Spinal cord (tissue), 10 donors: Measurements from ENCODE around the gene PLA2G4C. TPM values are rescaled to one million over a fixed set of nuclear protein-coding genes. Genes with fewer than 3 reads are reported as not detected.

Experiments
- DNase-seq, 6 donors: peaks; one replicate each; pipeline versions ENCODE4 v3.0.0 to v3.0.0-alpha.2; 2013 to 2015; ENCODE audit warnings: low spot score in 6 of 6, low read depth in 4 of 6
- H3K27ac ChIP-seq: one replicate; pipeline ENCODE4 v1.5.1; 2013; ENCODE audit warnings: low read depth, low read length, control low read depth
- H3K27me3 ChIP-seq: one replicate; pipeline ENCODE4 v1.6.1; 2013; ENCODE audit warnings: low read length; ENCODE audit not compliant: control insufficient read depth, insufficient read depth
- H3K36me3 ChIP-seq: one replicate; pipeline ENCODE4 v1.6.1; 2013; ENCODE audit warnings: low read length; ENCODE audit not compliant: control insufficient read depth, insufficient read depth
- H3K4me1 ChIP-seq: one replicate; pipeline ENCODE4 v1.6.1; 2013; ENCODE audit warnings: low read length; ENCODE audit not compliant: control insufficient read depth, insufficient read depth
- H3K4me3 ChIP-seq: one replicate; pipeline ENCODE4 v1.5.1; 2013; ENCODE audit warnings: low read depth, low read length, control low read depth
- H3K9me3 ChIP-seq: one replicate; pipeline ENCODE4 v1.6.1; 2013; ENCODE audit warnings: low read length; ENCODE audit not compliant: control insufficient read depth, insufficient read depth
- WGBS: methylation state at CpG from one replicate; pipeline ENCODE4 v1.1.5; 2013; ENCODE audit warnings: missing lambda C conversion rate; ENCODE audit not compliant: insufficient coverage; 5-methylcytosine and 5-hydroxymethylcytosine counted together
- long read RNA-seq, 4 donors: transcript quantifications; one replicate each; lab custom pipeline, GENCODE V29; 2026
- polyA plus RNA-seq, 2 donors: library from polyadenylated mRNA; unstranded; fragments of 120-200 nt; gene quantifications; one replicate each; pipeline ENCODE4 v1.2.1, GENCODE V29; 2013; ENCODE audit not compliant: insufficient read length in 2 of 2
- total RNA-seq, 2 donors: library from RNA; depleted of rRNA in 1 of 2; stranded (reverse); fragments of 120-200 nt in 1 of 2; fragments of >200 nt in 1 of 2; gene quantifications; one replicate each; pipeline versions ENCODE4 v1.2.3 to v1.2.4, GENCODE V29; 2013 to 2014
- donor health status: healthy.

Gene PLA2G4C
- total RNA-seq: 10 to 100 TPM; 10.4 to 24.8 TPM
- 10 to 100 TPM; 12.1 to 16.3 TPM for polyA plus RNA-seq
- long read RNA-seq, donor 1, partial matches to known transcripts: 0 of 2 reads
- long read RNA-seq, donor 1, other reads (novel, unspliced or antisense): 0 of 2 reads
- long read RNA-seq, donor 2, partial matches to known transcripts: 0 of 2 reads
- long read RNA-seq, donor 2, other reads (novel, unspliced or antisense): 0 of 2 reads
- long read RNA-seq, donor 3, partial matches to known transcripts: 0 of 1 reads
- long read RNA-seq, donor 3, other reads (novel, unspliced or antisense): 0 of 1 reads
- long read RNA-seq, donor 4: 0 reads

GRCh38 chr19:48110350-48110966, at the start of gene PLA2G4C:
TSS of gene PLA2G4C (minus strand) at chr19:48110817. CDS start at chr19:48106529, 4,288 bp downstream.
- peak; percentile 80 to 98 (median 88) for DNase-seq
- H3K27me3 ChIP-seq: no peaks in the 10 kb centered on the region
- no peaks in the 10 kb centered on the region for H3K9me3 ChIP-seq
- peaks cover 12% of the 10 kb centered on the region for H3K36me3 ChIP-seq
- peak within 1 kb of the TSS; percentile 98 for H3K27ac ChIP-seq
- H3K4me1 ChIP-seq: peaks cover 20% of the 10 kb centered on the region
- peak within 1 kb of the TSS; percentile 75 for H3K4me3 ChIP-seq
- under 1% methylated on average over 22 of the region's 27 CpGs for WGBS

DNA sequence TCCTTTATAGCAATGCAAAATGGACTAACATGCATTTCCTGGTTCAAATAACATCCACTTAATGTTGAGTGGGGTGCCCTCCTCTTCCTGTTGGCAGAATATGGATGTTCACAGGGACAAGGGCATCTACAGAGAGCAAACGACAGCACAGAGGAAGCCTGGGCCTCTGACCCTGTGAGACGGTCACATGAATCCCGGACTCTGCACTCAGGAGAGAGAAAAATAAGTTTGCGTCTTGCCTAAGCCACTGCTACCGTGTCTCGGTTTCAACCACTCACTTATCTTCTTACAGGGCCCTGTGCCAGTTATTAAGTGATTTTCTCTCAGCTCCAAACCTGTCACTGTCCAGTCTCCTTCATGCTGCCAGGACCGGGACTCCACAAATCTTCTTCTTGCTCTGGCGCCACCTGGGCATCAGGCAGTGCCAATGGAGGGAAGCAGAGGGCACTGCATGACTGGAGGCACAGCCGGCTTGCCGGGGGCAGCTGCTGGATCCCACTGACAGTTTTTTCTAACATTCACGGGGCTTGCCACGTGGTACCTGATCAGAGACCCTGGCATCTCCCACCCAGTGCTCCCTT, 47.7 kb upstream of the PLA2G4C start:
- H3K27ac ChIP-seq: no peak overlapping the region
- no peak overlapping the region for H3K4me3 ChIP-seq
- H3K4me1 ChIP-seq: no peaks in the 10 kb centered on the region
- H3K27me3 ChIP-seq: no peaks in the 10 kb centered on the region
- no peaks in the 10 kb centered on the region for H3K9me3 ChIP-seq
- peaks cover 59% of the 10 kb centered on the region for H3K36me3 ChIP-seq
- WGBS: 94% methylated on average over 12 of the region's 12 CpGs
- DNase-seq: no peak

DNA sequence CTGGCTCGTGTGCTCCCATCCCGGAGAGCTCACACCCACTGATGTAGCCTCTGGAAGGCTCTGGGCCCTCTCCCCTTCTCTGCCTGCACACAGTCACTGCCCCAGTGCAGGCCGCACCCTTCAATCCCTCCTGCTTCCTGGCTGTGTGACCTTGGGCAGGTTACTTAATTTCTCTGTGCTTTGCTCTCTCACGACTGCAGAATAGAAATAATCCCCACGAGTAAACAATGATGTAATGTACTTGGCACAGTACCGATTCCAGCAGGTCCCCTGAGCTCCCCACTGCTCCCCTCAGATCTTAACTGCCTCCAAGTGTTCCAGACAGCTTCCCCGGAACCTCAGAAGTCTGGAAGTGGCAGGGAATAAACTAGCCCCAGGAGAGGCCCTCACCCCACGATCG, 43.4 kb upstream of the PLA2G4C start:
- Histone ChIP-seq H3K27me3 (no peaks in the 10 kb centered on the region), H3K27ac (no peak overlapping the region), H3K4me3 (no peak overlapping the region), H3K4me1 (no peaks in the 10 kb centered on the region), H3K36me3 (peaks cover 63% of the 10 kb centered on the region), H3K9me3 (no peaks in the 10 kb centered on the region)
- no peak for DNase-seq
- WGBS: 71% methylated on average over 9 of the region's 9 CpGs

GRCh38 chr19:48152551-48152950, 41.9 kb upstream of the PLA2G4C start:
- DNase-seq: peak in 5 of 6 donors; percentile 41 to 95 (median 56)
- Histone ChIP-seq H3K27ac (peak overlapping the region; percentile 17), H3K27me3 (no peaks in the 10 kb centered on the region), H3K9me3 (no peaks in the 10 kb centered on the region), H3K36me3 (peaks cover 70% of the 10 kb centered on the region), H3K4me1 (peaks cover 2% of the 10 kb centered on the region), H3K4me3 (no peak overlapping the region)
- WGBS: 11% methylated on average over 2 of the region's 8 CpGs

DNA sequence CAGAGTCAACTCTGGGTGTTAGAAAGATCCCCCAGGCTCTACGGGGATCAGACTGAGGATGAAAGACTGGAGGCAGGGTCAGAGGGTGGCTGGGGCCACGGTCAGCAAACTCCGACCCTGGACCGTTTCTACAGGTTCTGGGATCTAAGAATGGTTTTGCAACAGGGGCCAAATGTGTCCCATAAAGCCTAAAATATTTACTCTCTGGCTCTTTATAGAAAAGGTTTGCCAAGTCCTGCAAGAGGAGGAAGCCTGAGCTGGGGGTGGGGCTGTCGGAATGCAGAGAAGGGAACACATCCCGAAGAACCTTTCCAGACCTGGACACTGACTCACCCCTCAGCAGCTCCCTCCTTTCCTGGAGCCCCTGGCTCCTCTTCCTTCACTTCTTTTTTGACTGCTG, 38.8 kb upstream of the PLA2G4C start:
- Histone ChIP-seq H3K4me3 (no peak overlapping the region), H3K4me1 (peaks cover 2% of the 10 kb centered on the region), H3K9me3 (no peaks in the 10 kb centered on the region), H3K27me3 (no peaks in the 10 kb centered on the region), H3K27ac (no peak overlapping the region), H3K36me3 (peaks cover 64% of the 10 kb centered on the region)
- WGBS: 97% methylated on average over 4 of the region's 6 CpGs
- no peak for DNase-seq

DNA sequence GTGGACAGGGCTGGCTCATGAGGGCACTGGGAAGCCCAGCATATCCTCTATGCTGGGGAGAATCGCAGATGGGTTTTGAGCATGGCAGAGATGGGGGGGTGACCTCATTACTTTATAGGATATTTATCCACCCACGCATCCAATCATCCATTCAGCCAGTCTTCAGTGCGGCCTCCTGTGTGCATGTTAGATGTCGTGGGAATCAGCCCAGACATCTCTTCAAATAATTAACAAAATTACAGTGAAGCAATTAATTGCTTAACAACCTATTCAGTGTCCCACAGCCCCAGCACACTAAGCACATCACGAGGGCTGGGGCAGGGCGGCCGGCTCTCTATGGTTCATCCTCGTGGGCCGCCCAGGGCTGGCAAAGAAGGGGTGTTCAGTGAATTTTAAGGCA, 38.0 kb upstream of the PLA2G4C start:
- H3K27ac ChIP-seq: no peak overlapping the region
- H3K4me3 ChIP-seq: no peak overlapping the region
- WGBS: 67% methylated on average over 2 of the region's 9 CpGs
- peaks cover 2% of the 10 kb centered on the region for H3K4me1 ChIP-seq
- H3K36me3 ChIP-seq: peaks cover 59% of the 10 kb centered on the region
- peak in 1 of 6 donors; percentile 80 for DNase-seq
- H3K9me3 ChIP-seq: no peaks in the 10 kb centered on the region
- no peaks in the 10 kb centered on the region for H3K27me3 ChIP-seq

DNA sequence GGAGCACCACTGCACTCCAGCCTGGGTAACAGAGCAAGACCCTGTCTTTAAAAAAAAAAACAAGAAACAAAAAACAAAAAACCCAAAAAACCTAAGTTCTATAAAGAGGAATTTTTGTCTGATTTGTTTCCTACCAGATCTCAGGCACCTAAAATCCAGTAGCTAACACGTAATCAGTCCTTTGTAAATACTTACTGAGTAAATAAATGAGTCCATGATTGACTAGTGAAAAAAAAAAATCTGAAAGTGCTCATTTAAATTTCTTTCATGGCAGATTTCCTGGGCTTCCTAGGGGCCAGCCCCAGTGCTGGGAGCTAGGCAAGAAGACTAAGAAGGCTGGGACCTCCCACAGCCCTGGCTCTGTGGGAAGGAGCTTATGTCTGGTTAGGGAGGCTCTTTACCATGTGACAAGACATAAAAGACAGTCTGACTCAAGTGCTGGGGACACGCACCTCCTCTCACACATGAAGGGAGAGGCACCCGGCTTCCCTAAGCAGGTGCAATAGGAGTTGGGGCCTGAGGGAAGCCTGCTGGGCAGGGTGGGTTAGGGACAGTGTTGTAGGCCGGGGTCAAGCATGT, 37.1 kb upstream of the PLA2G4C start:
- Histone ChIP-seq H3K36me3 (peaks cover 67% of the 10 kb centered on the region), H3K4me3 (no peak overlapping the region), H3K27ac (no peak overlapping the region), H3K4me1 (peaks cover 2% of the 10 kb centered on the region), H3K9me3 (no peaks in the 10 kb centered on the region), H3K27me3 (no peaks in the 10 kb centered on the region)
- 89% methylated on average over 1 of the region's 4 CpGs for WGBS
- no peak for DNase-seq

GRCh38 chr19:48139053-48139452, 28.4 kb upstream of the PLA2G4C start:
- Histone ChIP-seq H3K4me1 (no peaks in the 10 kb centered on the region), H3K36me3 (peaks cover 76% of the 10 kb centered on the region), H3K9me3 (no peaks in the 10 kb centered on the region), H3K4me3 (no peak overlapping the region), H3K27me3 (no peaks in the 10 kb centered on the region), H3K27ac (no peak overlapping the region)
- no peak for DNase-seq
- WGBS: 79% methylated on average over 6 of the region's 6 CpGs

DNA sequence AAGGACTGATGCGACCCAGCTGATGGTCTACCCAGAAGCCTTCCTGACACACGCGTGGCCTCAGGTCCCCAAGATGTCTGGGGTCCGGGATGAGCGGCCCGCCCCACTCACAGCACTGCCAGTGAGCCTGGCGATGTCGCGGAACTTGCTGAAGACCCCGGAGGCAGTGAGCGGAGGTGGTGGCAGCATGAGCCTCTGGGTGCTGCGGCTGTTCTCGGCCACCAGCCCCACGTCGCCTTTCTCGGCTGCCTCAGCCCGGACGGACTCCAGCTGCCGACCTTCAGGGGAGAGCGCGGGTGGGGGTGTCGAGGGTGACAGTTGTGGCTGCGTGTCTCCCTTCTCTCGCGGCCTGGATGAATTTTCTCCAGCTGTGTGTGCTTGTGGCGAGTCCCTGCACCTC, 26.8 kb upstream of the PLA2G4C start:
- H3K27ac ChIP-seq: no peak overlapping the region
- DNase-seq: no peak
- no peaks in the 10 kb centered on the region for H3K9me3 ChIP-seq
- WGBS: 97% methylated on average over 26 of the region's 26 CpGs
- peaks cover 80% of the 10 kb centered on the region for H3K36me3 ChIP-seq
- H3K4me3 ChIP-seq: no peak overlapping the region
- H3K27me3 ChIP-seq: no peaks in the 10 kb centered on the region
- H3K4me1 ChIP-seq: no peaks in the 10 kb centered on the region
